DND-41 (cell line): ENCODE results near the gene MAN2B1.

ENCODE experiments used
- EZH2 ChIP-seq: IDR thresholded peaks from 3 replicates; pipeline ENCODE4 v1.6.1; 2012; ENCODE audit warnings: borderline replicate concordance, low read depth, mild to moderate bottlenecking, moderate library complexity, low read length, inconsistent platforms; ENCODE audit not compliant: severe bottlenecking
- TF ChIP-seq, protein P1 (sequence below): IDR thresholded peaks from 2 replicates; pipeline ENCODE4 v1.5.1; 2012; ENCODE audit warnings: borderline replicate concordance, low read length, moderate library complexity, mild to moderate bottlenecking; ENCODE audit not compliant: poor library complexity, severe bottlenecking; ENCODE audit errors: extremely low read depth

DNA sequence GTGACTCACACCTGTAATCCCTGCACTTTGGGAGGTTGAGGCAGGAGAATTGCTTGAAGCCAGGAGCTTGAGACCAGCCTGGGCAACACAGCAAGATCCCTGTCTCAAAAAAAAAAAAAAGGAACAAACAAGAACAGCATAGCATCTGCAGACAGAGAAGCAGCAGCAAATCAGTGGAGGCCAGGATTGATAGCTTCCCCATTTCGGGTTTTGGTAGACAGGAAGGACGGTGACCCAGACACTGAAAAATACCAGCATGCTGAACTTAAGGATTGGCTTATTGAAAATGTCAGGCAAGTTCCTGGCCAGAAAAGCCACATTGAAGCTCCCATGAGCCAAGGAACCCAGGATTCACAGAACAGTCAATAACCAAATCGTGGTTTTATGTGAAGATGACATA lies 58.9 kb downstream of the MAN2B1 start:
- TF ChIP-seq, protein P1, sequence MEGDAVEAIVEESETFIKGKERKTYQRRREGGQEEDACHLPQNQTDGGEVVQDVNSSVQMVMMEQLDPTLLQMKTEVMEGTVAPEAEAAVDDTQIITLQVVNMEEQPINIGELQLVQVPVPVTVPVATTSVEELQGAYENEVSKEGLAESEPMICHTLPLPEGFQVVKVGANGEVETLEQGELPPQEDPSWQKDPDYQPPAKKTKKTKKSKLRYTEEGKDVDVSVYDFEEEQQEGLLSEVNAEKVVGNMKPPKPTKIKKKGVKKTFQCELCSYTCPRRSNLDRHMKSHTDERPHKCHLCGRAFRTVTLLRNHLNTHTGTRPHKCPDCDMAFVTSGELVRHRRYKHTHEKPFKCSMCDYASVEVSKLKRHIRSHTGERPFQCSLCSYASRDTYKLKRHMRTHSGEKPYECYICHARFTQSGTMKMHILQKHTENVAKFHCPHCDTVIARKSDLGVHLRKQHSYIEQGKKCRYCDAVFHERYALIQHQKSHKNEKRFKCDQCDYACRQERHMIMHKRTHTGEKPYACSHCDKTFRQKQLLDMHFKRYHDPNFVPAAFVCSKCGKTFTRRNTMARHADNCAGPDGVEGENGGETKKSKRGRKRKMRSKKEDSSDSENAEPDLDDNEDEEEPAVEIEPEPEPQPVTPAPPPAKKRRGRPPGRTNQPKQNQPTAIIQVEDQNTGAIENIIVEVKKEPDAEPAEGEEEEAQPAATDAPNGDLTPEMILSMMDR: no peak
- no peak for TF ChIP-seq EZH2
